GM18526 (cell line): ENCODE data around the gene P2RX7.

Source experiments
- POLR2A ChIP-seq: IDR thresholded peaks from 3 replicates; pipeline ENCODE4 v1.6.1; 2011; ENCODE audit not compliant: insufficient read length; ENCODE audit errors: extremely low read depth

Gene P2RX7

DNA sequence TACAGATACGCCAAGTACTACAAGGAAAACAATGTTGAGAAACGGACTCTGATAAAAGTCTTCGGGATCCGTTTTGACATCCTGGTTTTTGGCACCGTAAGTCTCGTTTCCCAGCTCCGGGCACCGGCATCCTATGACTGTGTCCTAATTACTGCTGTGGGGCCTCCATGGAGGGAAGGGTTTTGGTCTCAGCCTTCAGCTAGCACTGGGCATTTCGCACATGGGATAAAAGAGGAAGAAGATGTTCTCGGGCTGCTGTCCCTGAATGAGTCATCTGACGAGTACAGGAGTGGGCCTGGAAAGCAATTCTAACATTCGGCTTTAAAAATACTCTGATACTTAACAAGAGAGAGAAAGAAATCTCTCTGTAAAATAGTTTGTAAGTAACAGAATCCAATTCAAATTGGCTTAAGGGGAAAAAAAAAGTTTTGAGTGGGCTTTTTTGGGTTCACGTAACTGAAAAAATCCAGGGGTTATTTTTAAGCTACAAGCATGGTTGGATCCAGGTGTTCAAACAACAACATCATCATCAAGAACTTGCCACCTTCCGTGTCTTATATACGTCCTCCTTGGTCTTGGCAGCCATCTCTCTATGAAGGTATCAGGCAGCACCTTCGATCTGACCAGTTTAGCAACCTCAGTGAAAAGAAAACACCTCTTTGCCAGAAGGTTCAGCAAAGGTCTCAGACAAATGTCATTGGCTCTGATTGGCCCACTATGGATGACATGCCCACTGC is 42.9 kb downstream of the P2RX7 start:
- no peak for TF ChIP-seq POLR2A

DNA sequence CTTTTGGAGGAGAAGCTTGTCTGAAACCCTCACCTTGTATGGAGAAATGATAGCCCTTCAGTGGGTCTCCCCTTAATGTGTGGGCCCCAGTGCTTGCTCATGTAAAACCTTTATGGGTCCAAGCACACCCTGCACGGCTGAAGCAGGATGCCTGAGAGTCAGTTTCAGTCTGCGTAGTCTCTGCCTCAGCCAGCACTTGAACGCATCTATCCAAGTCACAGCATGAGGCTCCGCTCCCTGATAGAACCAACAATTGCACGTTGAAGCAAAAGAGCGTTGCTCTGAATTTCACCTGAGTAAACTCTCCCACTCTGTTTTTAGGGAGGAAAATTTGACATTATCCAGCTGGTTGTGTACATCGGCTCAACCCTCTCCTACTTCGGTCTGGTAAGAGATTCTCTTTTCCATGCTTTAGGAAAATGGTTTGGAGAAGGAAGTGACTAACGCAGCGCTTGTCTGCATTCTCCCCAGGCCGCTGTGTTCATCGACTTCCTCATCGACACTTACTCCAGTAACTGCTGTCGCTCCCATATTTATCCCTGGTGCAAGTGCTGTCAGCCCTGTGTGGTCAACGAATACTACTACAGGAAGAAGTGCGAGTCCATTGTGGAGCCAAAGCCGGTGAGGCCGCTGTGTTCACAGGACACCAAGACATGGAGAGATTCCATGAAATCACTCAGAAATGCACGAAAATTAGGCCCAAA is 44.3 kb downstream of the P2RX7 start:
- TF ChIP-seq POLR2A, result no peak

- TF ChIP-seq POLR2A, result no peak
These were observed 48.5 kb downstream of the P2RX7 start for GRCh38 chr12:121181181-121181580.

DNA sequence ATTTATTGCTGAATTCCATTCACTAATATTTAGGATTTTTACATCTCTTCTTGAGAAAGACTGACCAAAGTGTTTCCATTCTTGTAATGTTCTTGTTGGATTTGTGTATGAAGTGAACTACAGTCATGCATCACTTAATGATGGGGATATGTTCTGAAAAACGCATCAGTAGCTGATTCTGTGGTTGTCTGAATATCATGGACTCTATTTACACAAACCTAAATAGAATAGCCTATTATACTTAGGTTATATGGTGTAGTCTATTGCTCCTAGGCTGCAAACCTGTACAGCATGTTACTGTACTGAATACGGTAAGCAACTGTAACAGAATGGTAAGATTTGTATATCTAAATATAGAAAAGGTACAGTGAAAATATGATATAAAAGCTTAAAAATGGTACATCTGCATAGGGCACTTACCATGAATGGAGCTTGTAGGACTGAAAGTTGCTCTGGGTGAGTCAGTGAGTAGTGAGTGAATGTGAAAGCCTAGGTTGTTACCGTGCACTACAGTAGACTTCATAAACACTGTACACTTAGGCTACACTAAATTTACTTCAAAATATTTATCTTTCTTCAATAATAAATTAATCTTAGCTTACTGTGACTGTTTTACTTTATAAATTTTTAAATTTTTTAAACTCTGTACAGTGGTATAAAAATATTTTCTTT is 49.7 kb downstream of the P2RX7 start:
- TF ChIP-seq POLR2A, result no peak

DNA sequence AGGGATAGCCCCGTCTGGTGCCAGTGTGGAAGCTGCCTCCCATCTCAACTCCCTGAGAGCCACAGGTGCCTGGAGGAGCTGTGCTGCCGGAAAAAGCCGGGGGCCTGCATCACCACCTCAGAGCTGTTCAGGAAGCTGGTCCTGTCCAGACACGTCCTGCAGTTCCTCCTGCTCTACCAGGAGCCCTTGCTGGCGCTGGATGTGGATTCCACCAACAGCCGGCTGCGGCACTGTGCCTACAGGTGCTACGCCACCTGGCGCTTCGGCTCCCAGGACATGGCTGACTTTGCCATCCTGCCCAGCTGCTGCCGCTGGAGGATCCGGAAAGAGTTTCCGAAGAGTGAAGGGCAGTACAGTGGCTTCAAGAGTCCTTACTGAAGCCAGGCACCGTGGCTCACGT is 51.7 kb downstream of the P2RX7 start:
- no peak for TF ChIP-seq POLR2A

DNA sequence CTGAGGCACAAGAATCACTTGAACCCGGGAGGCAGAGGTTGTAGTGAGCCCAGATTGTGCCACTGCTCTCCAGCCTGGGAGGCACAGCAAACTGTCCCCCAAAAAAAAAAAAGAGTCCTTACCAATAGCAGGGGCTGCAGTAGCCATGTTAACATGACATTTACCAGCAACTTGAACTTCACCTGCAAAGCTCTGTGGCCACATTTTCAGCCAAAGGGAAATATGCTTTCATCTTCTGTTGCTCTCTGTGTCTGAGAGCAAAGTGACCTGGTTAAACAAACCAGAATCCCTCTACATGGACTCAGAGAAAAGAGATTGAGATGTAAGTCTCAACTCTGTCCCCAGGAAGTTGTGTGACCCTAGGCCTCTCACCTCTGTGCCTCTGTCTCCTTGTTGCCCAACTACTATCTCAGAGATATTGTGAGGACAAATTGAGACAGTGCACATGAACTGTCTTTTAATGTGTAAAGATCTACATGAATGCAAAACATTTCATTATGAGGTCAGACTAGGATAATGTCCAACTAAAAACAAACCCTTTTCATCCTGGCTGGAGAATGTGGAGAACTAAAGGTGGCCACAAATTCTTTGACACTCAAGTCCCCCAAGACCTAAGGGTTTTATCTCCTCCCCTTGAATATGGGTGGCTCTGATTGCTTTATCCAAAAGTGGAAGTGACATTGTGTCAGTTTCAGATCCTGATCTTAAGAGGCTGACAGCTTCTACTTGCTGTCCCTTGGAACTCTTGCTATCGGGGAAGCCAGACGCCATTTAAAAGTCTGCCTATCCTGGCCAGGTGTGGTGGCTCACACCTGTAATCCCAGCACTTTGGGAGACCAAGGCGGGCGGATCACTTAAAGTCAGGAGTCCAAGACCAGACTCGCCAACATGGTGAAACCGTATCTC is 52.6 kb downstream of the P2RX7 start:
- TF ChIP-seq POLR2A, result no peak

DNA sequence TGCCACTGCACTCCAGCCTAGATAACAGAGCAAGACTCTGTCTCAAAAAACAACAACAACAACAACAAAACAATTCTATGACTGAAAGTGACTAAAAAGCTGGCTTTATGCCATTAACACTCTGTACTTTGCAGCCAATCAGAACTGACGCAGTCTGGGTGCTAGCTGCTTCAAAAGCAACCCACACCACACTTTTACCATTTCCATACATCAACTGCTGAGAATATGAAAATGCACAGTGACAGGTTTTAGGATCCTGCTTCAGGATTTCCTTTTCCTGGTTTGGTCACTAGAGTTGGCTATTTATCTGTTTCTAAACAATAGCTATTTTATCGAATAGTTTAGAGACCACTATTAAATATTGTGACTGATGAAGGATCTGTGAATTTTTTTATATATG is 54.1 kb downstream of the P2RX7 start:
- TF ChIP-seq POLR2A, result no peak

- TF ChIP-seq POLR2A, result no peak
These were observed 54.8 kb downstream of the P2RX7 start for GRCh38 chr12:121187501-121187900.

- no peak for TF ChIP-seq POLR2A
These were observed 55.6 kb downstream of the P2RX7 start for GRCh38 chr12:121188227-121188626.

- TF ChIP-seq POLR2A, result no peak
These were observed 56.5 kb downstream of the P2RX7 start for GRCh38 chr12:121189131-121189530.

- no peak for TF ChIP-seq POLR2A
These were observed 57.0 kb downstream of the P2RX7 start for GRCh38 chr12:121189619-121190155.

- no peak for TF ChIP-seq POLR2A
These were observed 57.9 kb downstream of the P2RX7 start for GRCh38 chr12:121190523-121191031.

- no peak for TF ChIP-seq POLR2A
These were observed 58.5 kb downstream of the P2RX7 start for GRCh38 chr12:121191151-121191550.

DNA sequence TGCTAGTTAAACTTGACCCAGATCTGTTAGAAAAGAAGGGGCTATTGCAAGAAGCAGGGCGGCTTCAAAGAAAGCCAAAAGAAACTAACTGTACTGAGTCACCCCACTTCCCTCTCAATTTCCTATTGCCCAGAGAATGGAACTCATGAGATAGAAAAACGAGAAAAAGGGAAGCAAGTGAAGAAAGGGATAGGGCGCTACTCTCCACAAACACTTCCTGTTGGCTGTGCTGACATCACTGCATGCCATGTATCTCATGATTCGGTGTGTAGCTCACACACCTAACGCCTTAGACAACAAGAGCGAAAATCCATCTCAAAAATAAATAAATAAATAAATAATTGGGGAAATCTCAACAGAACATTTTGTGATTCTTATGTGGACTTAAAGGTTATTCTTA is 64.2 kb downstream of the P2RX7 start:
- TF ChIP-seq POLR2A, result no peak

- no peak for TF ChIP-seq POLR2A
These were observed 66.3 kb downstream of the P2RX7 start for GRCh38 chr12:121198949-121199348.
